Progenitor cell of endocrine pancreas (in vitro differentiated cells): ENCODE data around the gene SNRPB. TPM values are rescaled to one million over a fixed set of nuclear protein-coding genes. Genes with fewer than 3 reads are reported as not detected.

ENCODE experiments used
- DNase-seq: peaks from one replicate; pipeline ENCODE4 v3.0.0; 2021; ENCODE audit warnings: low spot score; ENCODE audit not compliant: unreplicated experiment
- H3K27ac Mint-ChIP-seq: 2 replicates; pipeline ENCODE4 v1.8.0; 2021; ENCODE audit warnings: mild to moderate bottlenecking, moderate library complexity, mixed read lengths
- H3K27me3 Mint-ChIP-seq: 2 replicates; pipeline ENCODE4 v1.8.0; 2021; ENCODE audit warnings: mixed read lengths
- H3K36me3 Mint-ChIP-seq: 2 replicates; pipeline ENCODE4 v1.8.0; 2022; ENCODE audit warnings: mixed read lengths; ENCODE audit not compliant: insufficient read depth
- H3K4me1 Mint-ChIP-seq: 2 replicates; pipeline ENCODE4 v1.8.0; 2021; ENCODE audit warnings: low read depth, mixed read lengths
- H3K4me3 Mint-ChIP-seq: 2 replicates; pipeline ENCODE4 v1.8.0; 2021; ENCODE audit warnings: low read depth, mild to moderate bottlenecking, moderate library complexity, mixed read lengths
- H3K9me3 Mint-ChIP-seq: 2 replicates; pipeline ENCODE4 v1.8.0; 2021; ENCODE audit warnings: low read depth, mixed read lengths
- CTCF ChIP-seq: fragments of 200-600 bp; sonication (generic); IDR thresholded peaks from one replicate; pipeline ENCODE4 v1.5.0; 2021; ENCODE audit warnings: antibody characterized with exemption, mild to moderate bottlenecking; ENCODE audit not compliant: unreplicated experiment
- total RNA-seq: library from RNA; stranded (reverse); gene quantifications from 2 replicates; pipeline ENCODE4 v1.2.1, GENCODE V29; 2021

The SNRPB gene
- total RNA-seq, 1 donor from 2014 or later, result 169 TPM

GRCh38 chr20:2468581-2469407 lies 1.8 kb downstream of the SNRPB start:
- H3K4me1 Mint-ChIP-seq, result peaks cover 18% of the 10 kb centered on the region
- no peak for DNase-seq
- H3K4me3 Mint-ChIP-seq, result peak overlapping the region; percentile 100
- H3K27ac Mint-ChIP-seq, result peak overlapping the region; percentile 41
- no peaks in the 10 kb centered on the region for H3K9me3 Mint-ChIP-seq
- no peak for TF ChIP-seq CTCF
- peaks cover 17% of the 10 kb centered on the region for H3K36me3 Mint-ChIP-seq
- H3K27me3 Mint-ChIP-seq, result no peaks in the 10 kb centered on the region

GRCh38 chr20:2467412-2467811 lies 3.2 kb downstream of the SNRPB start:
- H3K4me1 Mint-ChIP-seq, result peaks cover 18% of the 10 kb centered on the region
- no peaks in the 10 kb centered on the region for H3K27me3 Mint-ChIP-seq
- H3K9me3 Mint-ChIP-seq, result no peaks in the 10 kb centered on the region
- no peak overlapping the region for H3K4me3 Mint-ChIP-seq
- no peak for TF ChIP-seq CTCF
- peaks cover 27% of the 10 kb centered on the region for H3K36me3 Mint-ChIP-seq
- DNase-seq, result no peak
- H3K27ac Mint-ChIP-seq, result peak overlapping the region; percentile 42

GRCh38 chr20:2465100-2465499 lies 5.5 kb downstream of the SNRPB start:
- Mint-ChIP-seq H3K9me3 (no peaks in the 10 kb centered on the region), H3K27ac (no peak overlapping the region), H3K36me3 (peaks cover 37% of the 10 kb centered on the region), H3K4me3 (no peak overlapping the region), H3K4me1 (peaks cover 12% of the 10 kb centered on the region), H3K27me3 (no peaks in the 10 kb centered on the region)
- TF ChIP-seq CTCF, result no peak
- no peak for DNase-seq

GRCh38 chr20:2463616-2464365 lies 6.8 kb downstream of the SNRPB start:
- no peak for DNase-seq
- H3K9me3 Mint-ChIP-seq, result no peaks in the 10 kb centered on the region
- no peak overlapping the region for H3K27ac Mint-ChIP-seq
- no peaks in the 10 kb centered on the region for H3K27me3 Mint-ChIP-seq
- no peak for TF ChIP-seq CTCF
- H3K36me3 Mint-ChIP-seq, result peaks cover 43% of the 10 kb centered on the region
- H3K4me3 Mint-ChIP-seq, result no peak overlapping the region
- H3K4me1 Mint-ChIP-seq, result peaks cover 6% of the 10 kb centered on the region

GRCh38 chr20:2462484-2462883 lies 8.1 kb downstream of the SNRPB start:
- no peak for DNase-seq
- Mint-ChIP-seq H3K27me3 (no peaks in the 10 kb centered on the region), H3K36me3 (peaks cover 44% of the 10 kb centered on the region)

More at GRCh38 chr20:2462484-2462883, 8.1 kb downstream of the SNRPB start:
- Mint-ChIP-seq H3K4me3 (no peak overlapping the region), H3K9me3 (no peaks in the 10 kb centered on the region), H3K27ac (peak overlapping the region; percentile 73), H3K4me1 (no peaks in the 10 kb centered on the region)
- no peak for TF ChIP-seq CTCF
